Heart left ventricle (tissue), 16 donors: ENCODE data around the gene TNFRSF1B. TPM values are rescaled to one million over a fixed set of nuclear protein-coding genes. Genes with fewer than 3 reads are reported as not detected.
A peak's percentile ranks its signal among the peaks of the same experiment; 100 is the strongest.
"Not testable (repeated sequence)": the region's sequence is repeated elsewhere in the genome, so short reads cannot be mapped to it uniquely, and the experiment has no call there.

Source experiments
- ATAC-seq, 4 donors: fragments of 200-7000 bp; cut with Tn5 transposase; one replicate each; pipeline ENCODE4 v1.9.1; 2020 to 2022; ENCODE audit warnings: moderate library complexity in 4 of 4, mild to moderate bottlenecking in 3 of 4, moderate number of reproducible peaks in 1 of 4
- DNase-seq, 5 donors: peaks; one replicate each; pipeline ENCODE4 v3.0.0-alpha.2; 2020
- H3K27ac ChIP-seq, 12 donors: fragments of 200-600 bp; sonication (generic) in 4 of 12; one replicate each; pipeline versions ENCODE4 v1.5.0 to v1.8.0; 2016 to 2022; ENCODE audit warnings: mild to moderate bottlenecking in 2 of 12
- H3K27me3 ChIP-seq, 9 donors: fragments of 200-600 bp; sonication (generic) in 2 of 9; one replicate each; pipeline versions ENCODE4 v1.5.1 to v1.8.0; 2016 to 2022; ENCODE audit warnings: mild to moderate bottlenecking in 3 of 9
- H3K36me3 ChIP-seq, 9 donors: fragments of 200-600 bp; sonication (generic) in 2 of 9; one replicate each; pipeline versions ENCODE4 v1.5.0 to v1.8.0; 2018 to 2022; ENCODE audit warnings: mild to moderate bottlenecking in 2 of 9
- H3K4me1 ChIP-seq, 12 donors: fragments of 200-600 bp; sonication (generic) in 4 of 12; one replicate each; pipeline versions ENCODE4 v1.5.0 to v1.8.0; 2016 to 2022; ENCODE audit warnings: mild to moderate bottlenecking in 3 of 12
- H3K4me3 ChIP-seq, 12 donors: fragments of 200-600 bp; sonication (generic) in 4 of 12; one replicate each; pipeline versions ENCODE4 v1.5.0 to v1.8.0; 2017 to 2022; ENCODE audit warnings: mild to moderate bottlenecking in 9 of 12, moderate library complexity in 4 of 12
- H3K9me3 ChIP-seq, 12 donors: fragments of 200-600 bp; sonication (generic) in 4 of 12; one replicate each; pipeline versions ENCODE4 v1.5.0 to v1.8.0; 2016 to 2022; ENCODE audit warnings: mild to moderate bottlenecking in 1 of 12
- CTCF ChIP-seq, 12 donors: fragments of 200-600 bp; sonication (generic) in 4 of 12; IDR thresholded peaks; one replicate each; pipeline versions ENCODE4 v1.5.0 to v1.8.0; 2018 to 2022; ENCODE audit warnings: antibody characterized with exemption in 12 of 12, mild to moderate bottlenecking in 5 of 12
- POLR2A ChIP-seq, 2 donors: fragments of 450-650 bp; IDR thresholded peaks; one replicate each; pipeline ENCODE4 v1.6.1; 2017; ENCODE audit warnings: antibody characterized with exemption in 2 of 2, mild to moderate bottlenecking in 2 of 2, moderate library complexity in 2 of 2
- WGBS, 4 donors: extraction: QIAGEN DNeasy Blood & Tissue Kit in 2 of 4; methylation state at CpG; one replicate each; pipeline versions ENCODE4 v1.1.5 to v1.1.7; 2013 to 2018; 5-methylcytosine and 5-hydroxymethylcytosine counted together
- intact Hi-C, 10 donors: fragments of 100-400 bp; cut with DNase I; formaldehyde crosslinking; loops; one replicate each; pipeline versions ENCODE4 v1.11.1 to v1.14.2; 2022
- polyA plus RNA-seq, 2 donors: library from polyadenylated mRNA; stranded (reverse); fragments of 200-250 nt; gene quantifications; one replicate each; pipeline ENCODE4 v1.2.3, GENCODE V29; 2013
- total RNA-seq, 9 donors: library from RNA; depleted of rRNA in 2 of 9; stranded (reverse); fragments of >200 nt in 2 of 9; fragmentation: NEBNext Ultra II Directional in 3 of 9; extraction: Animal tissue kit (Norgen Biotek cat#: 25700) in 3 of 9; gene quantifications; one replicate each; pipeline versions ENCODE4 v1.1.0 to v1.2.4, GENCODE V29; 2016 to 2023
- donor health status: ischemic (EF 13 %, LVEDD 7.1; RV severe dilation, severe dysfunction).
- donor health status: healthy with polysubstance abuse.
- donor health status: DM: no; HTN: yes; CAD: no.
- donor health status: DM: no; HTN: no; CAD: no.
- donor health status: ischemic (EF 25% LVEDD 6.9; RV normal size, moderate dysfunction).
- donor health status: ischemic (EF 25% LVEDD 5.7; RV mildly dilated, moderate dysfunction).
- donor health status: healthy.
- donor health status: DM: yes; HTN: yes; CAD: no.
- donor health status: ischemic (EF 35%, LVEDD 5.7; RV mildly dilated, moderate dysfunction).
- donor health status: nonischemic (EF 11% LVEDD 7.7; RV severe dilation, severe dysfunction).
- donor health status: DM: yes; HTN: yes; CAD: no.
- donor health status: PGD.
- donor health status: ischemic (EF 29% LVEDD 5.4; RV normal size, mild dysfunction).
- donor health status: nonischemic (EF 23%, LVEDD 6.1; RV moderate dilation, normal function).

The TNFRSF1B gene
- total and polyA plus RNA-seq, 11 donors = 8.6 to 71.0 (median 14.9) TPM

- no peak overlapping the region for H3K4me3 ChIP-seq
- H3K9me3 ChIP-seq = peaks cover 0 to 5% (median 0%) of the 10 kb centered on the region in 12 donors
- intact Hi-C loops = no loop called here
- no peaks in the 10 kb centered on the region for H3K27me3 ChIP-seq
- 85 to 90% (median 88%) methylated on average over 12 of the region's 12 CpGs for WGBS, 4 donors
- TF ChIP-seq CTCF (IDR thresholded peaks at IDR 0.05) (no peak), POLR2A (IDR thresholded peaks at IDR 0.05) (no peak)
- H3K4me1 ChIP-seq = no peaks in the 10 kb centered on the region
- no peaks in the 10 kb centered on the region for H3K36me3 ChIP-seq
- DNase-seq (peak in 1 of 5 donors; percentile 15), ATAC-seq (no peak)
- H3K27ac ChIP-seq = no peak overlapping the region
Observed at GRCh38 chr1:12215118-12215961, 48.5 kb downstream of the TNFRSF1B start.

GRCh38 chr1:12219800-12220199, 53.0 kb downstream of the TNFRSF1B start:
- no peak for TF ChIP-seq CTCF (IDR thresholded peaks at IDR 0.05)
- TF ChIP-seq POLR2A (IDR thresholded peaks at IDR 0.05) = no peak
- no peak overlapping the region for H3K27ac ChIP-seq
- DNase-seq = no peak
- intact Hi-C loops = no loop called here
- no peak overlapping the region for H3K4me3 ChIP-seq
- H3K9me3 ChIP-seq = peaks cover 0 to 5% (median 0%) of the 10 kb centered on the region in 12 donors
- no peaks in the 10 kb centered on the region for H3K4me1 ChIP-seq
- no peaks in the 10 kb centered on the region for H3K27me3 ChIP-seq
- ATAC-seq = no peak
- no peaks in the 10 kb centered on the region for H3K36me3 ChIP-seq
- WGBS, 4 donors = 85 to 92% (median 85%) methylated on average over 4 of the region's 4 CpGs

- H3K9me3 ChIP-seq = peaks cover 0 to under 1% (median 0%) of the 10 kb centered on the region in 12 donors
- 56 to 88% (median 70%) methylated on average over 1 to 2 of the region's 2 CpGs for whole genome bisulfite sequencing, 4 donors
- no peaks in the 10 kb centered on the region for H3K36me3 ChIP-seq
- H3K4me3 ChIP-seq = no peak overlapping the region
- no peaks in the 10 kb centered on the region for H3K27me3 ChIP-seq
- H3K4me1 ChIP-seq = no peaks in the 10 kb centered on the region
- no peak overlapping the region for H3K27ac ChIP-seq
- TF ChIP-seq POLR2A (IDR thresholded peaks at IDR 0.05) (no peak), CTCF (IDR thresholded peaks at IDR 0.05) (no peak)
- ATAC-seq (no peak), DNase-seq (no peak)
- intact Hi-C loops = no loop called here
Observed at GRCh38 chr1:12220890-12221289, 54.1 kb downstream of the TNFRSF1B start.

- ATAC-seq, H3K9me3 ChIP-seq, H3K27ac ChIP-seq, H3K36me3 ChIP-seq, H3K4me1 ChIP-seq, H3K27me3 ChIP-seq, H3K4me3 ChIP-seq, intact Hi-C loops, DNase-seq: not testable (repeated sequence)
- 97 to 100% (median 97%) methylated on average over 1 of the region's 1 CpG for WGBS, 4 donors
Observed at GRCh38 chr1:12222700-12223099, 55.9 kb downstream of the TNFRSF1B start.

GRCh38 chr1:12224092-12224491, 57.3 kb downstream of the TNFRSF1B start:
- H3K27me3 ChIP-seq, H3K36me3 ChIP-seq, H3K9me3 ChIP-seq, DNase-seq, intact Hi-C loops, ATAC-seq, H3K27ac ChIP-seq, H3K4me3 ChIP-seq, H3K4me1 ChIP-seq: not testable (repeated sequence)
- WGBS, 4 donors = 88 to 92% (median 89%) methylated on average over 6 of the region's 6 CpGs
